ENCODE data around the gene CDHR5.
A peak's percentile ranks its signal among the peaks of the same experiment; 100 is the strongest.

Gene CDHR5

GRCh38 chr11:621838-622237 lies 2.9 kb downstream of the CDHR5 start:
- no peak for DNase-seq (ENCODE audit: low read depth)

- DNase-seq (ENCODE audit: low read depth), result no peak
These were observed 3.6 kb downstream of the CDHR5 start for GRCh38 chr11:620935-621814.

GRCh38 chr11:620201-620600 lies 4.6 kb downstream of the CDHR5 start:
- no peak for DNase-seq (ENCODE audit: low read depth)

DNA sequence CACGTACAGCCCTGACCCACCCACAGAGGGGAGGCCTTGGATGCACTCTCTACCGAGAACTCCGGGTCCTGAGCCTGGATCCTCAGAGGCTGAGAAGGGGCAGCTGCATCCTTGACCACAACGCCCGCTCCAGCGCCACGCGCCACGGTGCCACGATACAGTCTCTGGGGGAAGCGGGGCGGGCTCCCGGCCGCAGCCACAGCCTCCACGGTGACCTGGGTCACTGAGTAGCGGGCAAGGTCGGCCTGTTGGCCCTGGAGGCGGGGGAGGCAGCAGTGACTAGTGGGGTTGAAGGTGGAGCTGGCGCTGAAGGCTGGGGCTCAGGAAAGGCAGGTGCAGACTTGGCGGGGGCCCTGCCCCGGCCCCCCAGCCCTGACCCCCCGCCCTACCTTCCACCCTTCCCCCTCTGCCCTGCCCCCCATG lies 5.1 kb downstream of the CDHR5 start:
- DNase-seq (ENCODE audit: low read depth), result no peak

DNA sequence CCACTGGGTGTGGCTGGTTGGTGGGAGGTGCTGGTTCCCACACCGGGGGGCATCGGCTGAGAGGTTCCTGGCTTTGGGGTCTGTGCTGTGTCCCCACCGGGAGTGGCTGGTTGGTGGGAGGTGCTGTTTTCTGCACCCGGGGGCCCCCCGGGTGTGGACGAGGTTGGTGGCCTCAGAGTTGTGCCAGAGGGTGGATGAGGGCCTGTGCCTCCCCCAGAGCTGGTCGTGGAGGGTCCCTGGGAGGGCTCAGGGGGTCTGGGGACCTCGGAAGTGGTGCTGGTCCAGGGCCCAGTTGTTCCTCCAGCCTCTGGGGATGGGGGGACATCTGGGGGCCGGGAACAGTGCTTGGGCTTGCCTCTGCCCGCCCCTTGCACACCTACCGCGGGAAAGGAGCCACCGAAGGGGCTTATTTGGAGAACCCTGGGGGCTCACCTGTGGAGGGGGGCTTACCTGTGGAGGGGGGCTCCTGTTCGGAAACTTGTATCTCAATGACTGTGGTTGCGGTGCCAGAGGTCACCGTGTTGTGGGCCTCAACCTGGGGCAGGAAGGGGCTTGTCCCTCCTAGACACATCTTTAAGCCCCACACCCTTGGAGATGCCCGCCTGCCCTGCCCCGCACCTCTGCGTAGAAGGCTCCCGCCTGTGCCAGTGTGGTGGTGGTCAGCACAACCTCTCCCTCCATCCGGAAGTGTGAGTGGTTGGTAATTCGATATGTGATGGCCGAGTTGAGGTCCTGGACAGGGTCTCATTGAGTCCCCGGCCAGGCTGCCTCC lies 5.7 kb downstream of the CDHR5 start:
- no peak for DNase-seq (ENCODE audit: low read depth)

- DNase-seq (ENCODE audit: low read depth), result no peak
These were observed 6.7 kb downstream of the CDHR5 start for GRCh38 chr11:617912-618682.

DNA sequence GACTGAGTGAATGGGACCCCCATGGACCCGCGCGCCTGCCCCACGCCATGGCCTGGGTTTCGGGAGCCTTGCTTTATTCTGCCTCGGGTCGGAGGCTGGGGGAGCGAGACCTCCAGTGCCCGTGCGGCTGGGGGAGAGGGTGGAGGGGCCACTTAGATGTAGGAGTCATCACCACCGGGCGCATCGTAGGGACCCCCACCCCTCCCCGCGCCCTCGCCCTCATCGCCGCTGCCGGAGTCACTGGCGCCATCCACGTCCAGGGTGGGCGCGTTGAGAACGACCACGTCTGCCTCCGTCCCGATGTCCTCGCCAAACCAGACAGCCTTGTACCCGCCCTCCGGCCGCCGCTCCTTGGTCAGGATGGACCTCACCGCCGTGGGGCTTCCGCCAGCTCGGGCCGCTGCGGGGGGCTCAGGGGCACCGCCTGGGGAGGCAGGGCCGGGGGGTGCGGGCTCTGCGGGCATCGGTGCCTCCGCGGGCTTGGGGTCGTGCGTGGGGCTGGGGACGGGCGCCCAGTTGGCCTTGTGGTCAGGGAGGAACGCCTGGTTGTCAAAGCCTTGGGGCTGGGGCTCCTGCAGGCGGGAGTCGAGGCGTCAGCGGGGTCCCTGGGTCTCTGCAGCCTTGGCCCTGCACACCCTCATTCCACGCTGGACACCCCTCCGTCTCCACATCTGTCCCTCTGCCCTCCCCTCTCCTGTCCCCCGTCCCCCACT lies 7.4 kb downstream of the CDHR5 start:
- no peak for DNase-seq (ENCODE audit: low read depth)

GRCh38 chr11:616320-617198 lies 8.2 kb downstream of the CDHR5 start:
- no peak for DNase-seq (ENCODE audit: low read depth)

DNA sequence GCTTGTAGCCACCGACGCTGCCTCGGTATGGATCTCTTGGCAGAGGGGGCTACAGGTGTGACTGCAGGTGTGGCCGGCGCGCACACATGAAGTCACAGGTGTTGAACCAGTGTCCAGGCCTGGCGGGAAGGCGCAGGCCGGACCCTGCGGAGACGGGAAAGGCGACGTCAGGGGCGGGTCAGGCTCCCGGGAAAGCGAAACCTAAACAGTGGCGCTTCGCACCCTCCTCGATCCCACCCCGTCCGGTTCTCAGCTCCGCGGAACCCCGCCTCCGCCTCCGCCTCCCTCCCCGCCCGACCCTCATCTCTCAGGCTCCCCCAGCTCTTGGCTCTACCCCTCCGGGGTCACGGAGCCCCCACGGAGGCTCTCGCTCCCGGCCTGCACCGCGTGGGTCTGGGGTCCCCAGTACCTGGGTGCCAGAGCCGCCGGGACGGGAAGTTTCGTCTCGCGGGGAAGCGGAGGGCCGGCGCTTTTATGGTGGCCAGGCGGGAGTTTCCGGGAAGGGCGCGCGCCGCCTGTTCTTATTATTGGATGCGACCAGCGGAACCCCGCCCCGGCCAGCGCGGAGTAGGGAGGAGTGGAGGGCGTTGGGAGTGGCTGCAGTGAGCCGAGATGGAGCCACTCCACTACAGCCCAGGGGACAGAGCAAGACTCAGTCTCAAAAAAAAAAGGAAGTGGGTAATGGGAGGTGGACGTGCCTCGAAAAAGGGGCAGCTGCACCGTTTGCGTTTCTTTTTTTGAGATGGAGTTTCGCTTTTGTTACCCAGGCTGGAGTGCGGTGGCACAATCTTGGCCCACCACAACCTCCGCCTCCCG lies 9.0 kb downstream of the CDHR5 start, which contains the start of gene IRF7:
Gene IRF7 (minus strand): TSS at position 447 of the 816 bp plus-strand sequence. CDS start 586 bp downstream, outside the sequence.
- DNase-seq (ENCODE audit: low read depth), result peak; percentile 91

GRCh38 chr11:614623-615503 lies 9.9 kb downstream of the CDHR5 start:
- no peak for DNase-seq (ENCODE audit: low read depth)

DNA sequence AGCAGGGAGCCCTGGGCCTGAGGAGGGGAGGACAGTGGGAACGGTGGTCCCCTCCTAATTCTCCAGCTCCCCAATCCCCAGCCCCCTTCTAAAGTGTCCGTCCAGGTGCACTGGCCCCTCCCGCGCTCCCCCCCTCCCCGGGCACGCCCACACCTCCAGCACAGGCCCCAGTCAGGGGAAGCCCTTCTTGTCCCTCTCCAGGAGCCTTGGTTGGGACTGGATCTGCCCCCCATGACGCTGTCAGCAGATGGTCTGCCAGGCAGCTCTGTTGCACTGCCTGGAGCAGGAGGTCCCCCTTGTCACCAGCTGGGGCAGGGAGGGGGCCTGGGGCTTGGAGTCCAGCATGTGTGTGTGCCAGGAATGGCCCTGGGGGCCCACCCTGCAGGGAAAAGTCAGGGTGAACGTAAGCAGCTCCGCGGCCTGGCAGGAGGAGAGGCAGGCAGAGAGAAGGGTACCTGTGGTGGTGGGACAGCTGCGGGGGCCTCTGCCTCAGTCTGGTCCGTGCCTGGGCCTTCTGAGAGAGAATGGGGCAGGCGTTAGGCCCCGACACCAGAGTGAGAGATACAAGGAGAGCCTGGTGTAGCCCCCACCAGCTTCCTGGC lies 10.6 kb downstream of the CDHR5 start:
- no peak for DNase-seq (ENCODE audit: low read depth)

- peak; percentile 54 for DNase-seq (ENCODE audit: low read depth)
These were observed 11.3 kb downstream of the CDHR5 start for GRCh38 chr11:613369-613968.

DNA sequence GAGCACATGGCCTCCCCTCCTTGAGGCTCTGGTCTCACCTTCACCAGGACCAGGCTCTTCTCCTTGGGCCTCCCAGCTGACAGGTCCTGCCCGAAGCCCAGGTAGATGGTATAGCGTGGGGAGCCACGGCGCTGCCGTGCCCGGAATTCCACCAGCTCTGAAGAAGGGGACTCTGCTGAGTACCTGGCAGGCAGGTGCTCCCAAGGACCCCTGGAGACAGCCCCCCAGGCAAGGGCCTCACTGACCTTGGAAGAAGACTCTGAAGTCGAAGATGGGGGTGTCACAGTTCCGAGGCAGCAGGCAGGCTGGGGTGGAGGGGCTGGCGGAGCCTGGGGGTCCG lies 11.8 kb downstream of the CDHR5 start:
- no peak for DNase-seq (ENCODE audit: low read depth)

DNA sequence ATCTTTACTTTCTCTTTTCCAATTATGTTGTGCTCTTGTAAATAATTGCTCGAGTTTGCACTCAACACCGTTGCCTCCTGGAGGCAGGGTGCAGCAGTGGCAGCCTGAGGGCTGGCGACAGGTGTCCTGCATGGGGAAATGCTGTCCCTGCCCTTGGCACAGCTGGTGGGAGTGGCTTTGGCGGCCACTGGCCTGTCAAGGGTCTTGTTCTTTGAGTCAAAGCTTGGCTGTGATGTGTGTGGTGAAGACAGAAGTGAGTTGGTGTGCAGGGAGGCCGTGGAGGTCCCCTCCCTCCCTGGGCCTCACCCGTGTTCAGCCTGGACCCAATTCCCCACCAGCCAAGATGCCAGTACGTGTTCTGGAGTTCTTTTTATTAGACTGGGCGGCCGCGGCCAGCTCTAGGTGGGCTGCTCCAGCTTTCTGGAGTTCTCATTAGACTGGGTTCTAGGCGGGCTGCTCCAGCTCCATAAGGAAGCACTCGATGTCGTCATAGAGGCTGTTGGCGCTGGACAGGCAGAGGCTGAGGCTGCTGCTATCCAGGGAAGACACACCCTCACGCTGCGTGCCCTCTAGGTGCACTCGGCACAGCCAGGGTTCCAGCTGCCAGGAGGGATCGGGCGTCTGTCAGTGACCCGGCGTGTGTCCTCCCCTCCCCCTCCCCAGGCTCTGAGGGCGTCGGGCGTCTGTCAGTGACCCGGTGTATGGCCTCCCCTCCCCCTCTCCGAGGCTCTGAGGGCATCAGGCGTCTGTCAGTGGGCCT lies 12.4 kb downstream of the CDHR5 start:
- peak; percentile 22 for DNase-seq (ENCODE audit: low read depth)

- no peak for DNase-seq (ENCODE audit: low read depth)
These were observed 13.5 kb downstream of the CDHR5 start for GRCh38 chr11:611001-611996.
